ENCODE results near the gene FHAD1. TPM values are rescaled to one million over a fixed set of nuclear protein-coding genes. Genes with fewer than 3 reads are reported as not detected.

The FHAD1 gene
- total RNA-seq, 2 experiments from 2014 or later, result 0.34 to 0.64 TPM

DNA sequence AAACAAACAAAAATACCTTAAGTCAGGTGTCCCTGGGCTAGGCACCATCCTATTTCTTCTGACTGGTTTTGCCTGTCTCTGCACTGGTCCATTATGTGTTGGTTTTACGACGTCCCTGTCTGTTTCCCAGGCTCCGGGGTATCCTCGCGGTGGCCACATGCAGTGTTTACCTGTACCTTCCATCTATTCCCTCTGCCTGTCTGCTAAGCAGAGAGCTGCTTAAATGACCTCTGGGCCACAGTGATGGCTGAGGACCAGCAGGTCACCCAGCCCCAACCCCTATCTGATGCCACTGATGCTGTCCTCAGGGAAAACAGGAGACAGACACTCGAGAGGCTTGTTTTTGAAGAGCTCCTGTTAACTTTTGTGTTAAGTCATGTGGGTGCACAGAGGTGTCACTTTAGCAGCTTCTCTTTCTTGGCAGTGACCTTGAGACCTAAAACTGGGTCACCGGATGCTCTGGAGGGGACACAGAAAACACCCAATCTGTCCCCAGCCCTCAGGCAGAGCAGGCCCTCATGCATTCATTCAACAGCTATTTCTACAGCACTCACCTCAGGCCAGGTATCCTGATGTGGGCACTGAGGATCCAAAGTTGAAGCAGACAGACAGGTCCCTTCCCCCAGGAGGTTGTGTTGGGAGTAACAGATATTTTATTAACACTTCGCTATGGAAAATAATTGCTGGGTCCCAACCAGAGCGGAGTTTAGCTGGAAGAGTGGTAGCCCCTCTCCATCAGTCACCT is 158.3 kb downstream of the FHAD1 start:
- DNase-seq, result no peak
- POLR2A ChIA-PET, result no interaction called here
- H3K36me3 Mint-ChIP-seq, result peaks cover under 1% of the 10 kb centered on the region
- peaks cover 3% of the 10 kb centered on the region for H3K4me1 Mint-ChIP-seq
- H3K9me3 Mint-ChIP-seq, result no peaks in the 10 kb centered on the region
- H3K27ac Mint-ChIP-seq, result no peak overlapping the region
- ATAC-seq (ENCODE audit: low read depth), result no peak
- H3K27me3 Mint-ChIP-seq, result peaks cover 33% of the 10 kb centered on the region
- no peak overlapping the region for H3K4me3 Mint-ChIP-seq

DNA sequence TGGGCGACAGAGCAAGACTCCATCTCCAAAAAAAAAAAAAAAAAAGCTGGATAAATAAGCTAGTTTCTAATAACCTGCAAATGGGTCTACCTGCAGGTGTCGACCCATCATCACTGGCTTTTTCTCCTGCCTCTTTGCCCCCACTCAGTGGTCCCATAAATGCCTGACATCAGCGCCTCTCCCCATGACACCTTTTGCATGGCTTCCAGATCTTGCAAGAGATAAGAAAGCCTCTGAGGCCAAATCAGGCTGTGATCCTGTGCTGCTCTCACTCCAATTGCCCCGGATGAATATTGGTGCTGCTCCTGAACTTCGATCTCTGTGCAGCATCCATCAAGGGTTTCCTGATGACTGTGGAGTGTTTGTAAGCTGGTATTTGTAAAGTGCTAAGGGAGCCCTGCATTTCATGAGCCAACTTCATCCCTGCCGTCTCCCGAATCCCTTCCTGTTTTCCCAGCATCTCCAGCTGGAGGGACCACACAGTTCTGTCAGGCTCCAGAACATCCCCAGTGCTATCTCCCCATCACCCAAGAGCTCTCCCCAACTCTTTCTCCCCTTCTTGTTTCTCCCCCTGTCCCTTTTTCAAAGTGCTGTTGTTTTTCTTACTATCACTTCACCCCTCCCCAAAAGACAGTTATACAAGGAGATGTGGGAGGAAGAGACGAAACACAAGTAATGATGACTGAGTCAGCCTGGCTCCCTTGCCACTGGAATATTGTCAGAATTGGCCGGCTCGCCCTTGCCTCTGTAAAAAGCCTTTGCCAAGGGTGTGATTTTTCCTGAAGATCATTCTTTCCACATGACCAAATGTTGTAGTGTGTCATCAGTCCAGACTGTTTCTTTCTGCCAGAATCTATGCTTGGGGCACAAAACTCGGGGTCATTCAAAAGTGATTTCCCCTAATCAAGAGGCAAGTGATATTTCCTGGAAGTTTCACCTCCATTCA is 159.9 kb downstream of the FHAD1 start:
- Mint-ChIP-seq H3K27me3 (peaks cover 33% of the 10 kb centered on the region), H3K4me1 (peaks cover 11% of the 10 kb centered on the region), H3K36me3 (peaks cover 4% of the 10 kb centered on the region), H3K9me3 (no peaks in the 10 kb centered on the region), H3K27ac (no peak overlapping the region), H3K4me3 (no peak overlapping the region)
- POLR2A ChIA-PET, result no interaction called here
- no peak for DNase-seq
- ATAC-seq (ENCODE audit: low read depth), result no peak

DNA sequence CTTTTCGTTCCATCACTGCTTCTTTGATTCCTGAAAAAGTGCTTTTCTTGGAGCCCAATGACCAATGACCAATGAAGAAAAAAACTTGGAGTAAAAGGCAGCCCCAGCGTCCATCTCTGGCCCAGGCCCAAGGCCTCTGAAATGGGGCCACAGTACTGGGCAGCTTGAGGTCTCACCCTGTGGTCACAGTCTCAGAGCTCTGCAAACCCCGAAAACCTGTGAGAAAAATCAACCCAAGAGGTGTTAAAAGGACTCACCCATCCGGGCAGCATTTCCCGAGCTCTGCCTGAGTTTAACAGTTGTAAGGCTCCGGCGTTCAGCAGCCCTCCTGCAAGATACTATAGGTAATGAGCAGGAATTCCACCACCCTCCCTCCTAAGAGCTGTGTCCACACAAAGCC is 160.6 kb downstream of the FHAD1 start:
- H3K4me1 Mint-ChIP-seq, result peaks cover 12% of the 10 kb centered on the region
- no peak overlapping the region for H3K4me3 Mint-ChIP-seq
- ATAC-seq (ENCODE audit: low read depth), result no peak
- no peaks in the 10 kb centered on the region for H3K9me3 Mint-ChIP-seq
- POLR2A ChIA-PET, result no interaction called here
- peaks cover 4% of the 10 kb centered on the region for H3K36me3 Mint-ChIP-seq
- DNase-seq, result no peak
- no peak overlapping the region for H3K27ac Mint-ChIP-seq
- peaks cover 33% of the 10 kb centered on the region for H3K27me3 Mint-ChIP-seq

DNA sequence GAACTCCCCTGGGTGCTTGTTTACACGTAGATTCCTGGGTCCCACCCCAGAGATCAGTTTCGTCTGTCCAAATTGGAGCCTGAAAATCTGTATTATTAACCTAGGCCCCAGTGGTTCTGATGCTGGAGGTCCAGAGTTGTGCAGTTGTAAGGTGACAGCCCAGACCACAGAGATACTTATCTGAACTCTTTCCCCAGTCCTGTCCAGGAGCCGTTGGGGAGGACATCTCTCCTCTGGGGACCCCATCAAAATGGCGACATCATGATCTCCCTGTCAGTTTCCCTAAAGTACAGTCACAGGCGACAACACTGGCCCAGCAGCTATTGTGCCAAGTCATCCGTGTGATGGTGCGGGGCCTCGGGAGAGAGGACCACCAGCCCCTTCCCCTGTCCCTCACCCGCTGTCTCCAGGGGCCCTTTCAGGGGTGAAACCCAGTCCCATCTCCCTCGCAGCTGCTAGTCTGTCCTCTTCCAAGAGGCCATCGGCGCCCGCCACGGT is 161.9 kb downstream of the FHAD1 start:
- H3K27me3 Mint-ChIP-seq, result peaks cover 28% of the 10 kb centered on the region
- DNase-seq (no peak), ATAC-seq (ENCODE audit: low read depth) (no peak)
- peaks cover 15% of the 10 kb centered on the region for H3K4me1 Mint-ChIP-seq
- H3K27ac Mint-ChIP-seq, result peak overlapping the region; percentile 56
- no peaks in the 10 kb centered on the region for H3K9me3 Mint-ChIP-seq
- POLR2A ChIA-PET, result interaction anchor here (1.6 to 1.7 kb wide), 2 partner anchors 62 to 66 kb away, joined by 6 read pairs; no protein-coding TSS in a partner anchor
- peaks cover 10% of the 10 kb centered on the region for H3K36me3 Mint-ChIP-seq
- H3K4me3 Mint-ChIP-seq, result peak overlapping the region; percentile 95

GRCh38 chr1:15409388-15410222 is 162.6 kb downstream of the FHAD1 start, which contains the start of gene EFHD2:
Gene EFHD2, plus strand, starts transcription at chr1:15409888. Its CDS starts 84 bp downstream, at chr1:15409972.
- Mint-ChIP-seq H3K4me1 (peaks cover 16% of the 10 kb centered on the region), H3K36me3 (peaks cover 15% of the 10 kb centered on the region), H3K9me3 (no peaks in the 10 kb centered on the region), H3K27ac (peak within 1 kb of the TSS; percentile 85), H3K27me3 (peaks cover 28% of the 10 kb centered on the region), H3K4me3 (peak within 1 kb of the TSS; percentile 95)
- DNase-seq (peak; percentile 89), ATAC-seq (ENCODE audit: low read depth) (peak; percentile 91)
- POLR2A ChIA-PET, result interaction anchor here (0.9 to 1.7 kb wide), 3 partner anchors 12 to 67 kb away, joined by 3 to 6 read pairs (median 6); no protein-coding TSS in a partner anchor

DNA sequence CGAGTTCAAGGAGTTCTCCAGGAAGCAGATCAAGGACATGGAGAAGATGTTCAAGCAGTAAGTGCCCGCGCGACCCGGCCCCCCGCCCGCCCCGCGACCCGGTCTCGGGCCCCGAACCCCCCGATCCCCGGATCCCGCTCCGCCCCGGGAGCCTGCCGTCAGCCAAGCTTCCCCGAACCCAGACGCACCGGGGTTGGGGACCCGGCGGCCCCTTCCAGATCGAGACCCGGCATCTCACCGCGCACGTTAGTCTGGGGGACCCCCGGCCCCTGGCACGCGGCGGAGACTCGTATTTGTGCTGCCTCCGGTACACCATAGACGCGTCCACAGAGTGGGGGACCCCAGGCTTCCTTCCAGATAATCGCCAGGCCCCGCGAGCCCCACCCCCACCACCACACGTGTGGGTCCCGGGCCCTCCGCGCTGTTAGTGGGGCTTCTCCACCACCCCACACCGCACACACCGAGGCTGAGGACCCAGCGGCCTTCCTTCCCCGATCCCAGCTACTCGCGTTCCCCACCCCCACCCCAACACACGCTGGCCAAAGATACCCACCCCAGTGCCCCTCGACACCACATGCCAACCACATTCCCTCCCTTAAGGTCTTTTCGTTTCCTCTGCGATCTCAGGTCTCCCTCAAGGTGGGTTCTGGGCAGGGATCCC is 163.3 kb downstream of the FHAD1 start:
- H3K9me3 Mint-ChIP-seq, result no peaks in the 10 kb centered on the region
- DNase-seq (no peak), ATAC-seq (ENCODE audit: low read depth) (peak; percentile 1)
- H3K27ac Mint-ChIP-seq, result peak overlapping the region; percentile 85
- peak overlapping the region; percentile 95 for H3K4me3 Mint-ChIP-seq
- POLR2A ChIA-PET, result interaction anchor here (0.9 to 2.1 kb wide), 4 partner anchors 10 to 68 kb away, joined by 3 to 6 read pairs (median 6); no protein-coding TSS in a partner anchor
- peaks cover 22% of the 10 kb centered on the region for H3K36me3 Mint-ChIP-seq
- H3K27me3 Mint-ChIP-seq, result peaks cover 26% of the 10 kb centered on the region
- H3K4me1 Mint-ChIP-seq, result peaks cover 23% of the 10 kb centered on the region

DNA sequence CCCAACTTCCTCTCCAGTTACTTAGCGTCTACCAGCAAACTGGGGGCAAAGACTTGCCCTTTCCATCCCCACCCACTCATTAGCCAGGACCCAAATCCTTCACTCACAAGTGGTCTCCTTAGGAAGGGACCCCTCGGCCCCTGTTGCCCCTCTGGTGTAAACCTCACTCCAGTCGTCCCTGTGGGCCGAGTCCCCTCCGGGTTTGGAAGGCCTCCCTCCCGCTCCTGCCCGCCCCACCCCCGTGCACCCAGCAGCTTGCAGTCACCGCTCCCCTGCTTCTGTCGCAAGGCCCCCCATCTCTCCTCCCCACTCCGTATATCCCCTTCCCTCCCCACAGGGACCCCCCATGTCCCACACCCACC is 163.8 kb downstream of the FHAD1 start:
- POLR2A ChIA-PET, result interaction anchor here (2.1 kb wide), 1 partner anchor 9 kb away, joined by 5 read pairs; no protein-coding TSS in a partner anchor
- ATAC-seq (ENCODE audit: low read depth), result no peak

GRCh38 chr1:15411593-15412137 is 164.6 kb downstream of the FHAD1 start:
- Mint-ChIP-seq H3K27me3 (peaks cover 24% of the 10 kb centered on the region), H3K9me3 (no peaks in the 10 kb centered on the region), H3K36me3 (peaks cover 23% of the 10 kb centered on the region), H3K4me1 (peaks cover 34% of the 10 kb centered on the region), H3K27ac (peak overlapping the region; percentile 69), H3K4me3 (peak overlapping the region; percentile 95)
- POLR2A ChIA-PET, result interaction anchor here (0.8 to 2.1 kb wide), 3 partner anchors 8 to 65 kb away, joined by 3 to 5 read pairs (median 3); no protein-coding TSS in a partner anchor
- peak; percentile 52 for DNase-seq
- peak; percentile 25 for ATAC-seq (ENCODE audit: low read depth)

More for the DNA sequence above, 163.8 kb downstream of the FHAD1 start:
- no peak for DNase-seq
- peak overlapping the region; percentile 95 for H3K4me3 Mint-ChIP-seq
- peaks cover 23% of the 10 kb centered on the region for H3K36me3 Mint-ChIP-seq
- peaks cover 27% of the 10 kb centered on the region for H3K4me1 Mint-ChIP-seq
- peak overlapping the region; percentile 85 for H3K27ac Mint-ChIP-seq
- H3K9me3 Mint-ChIP-seq, result no peaks in the 10 kb centered on the region
- H3K27me3 Mint-ChIP-seq, result peaks cover 26% of the 10 kb centered on the region

DNA sequence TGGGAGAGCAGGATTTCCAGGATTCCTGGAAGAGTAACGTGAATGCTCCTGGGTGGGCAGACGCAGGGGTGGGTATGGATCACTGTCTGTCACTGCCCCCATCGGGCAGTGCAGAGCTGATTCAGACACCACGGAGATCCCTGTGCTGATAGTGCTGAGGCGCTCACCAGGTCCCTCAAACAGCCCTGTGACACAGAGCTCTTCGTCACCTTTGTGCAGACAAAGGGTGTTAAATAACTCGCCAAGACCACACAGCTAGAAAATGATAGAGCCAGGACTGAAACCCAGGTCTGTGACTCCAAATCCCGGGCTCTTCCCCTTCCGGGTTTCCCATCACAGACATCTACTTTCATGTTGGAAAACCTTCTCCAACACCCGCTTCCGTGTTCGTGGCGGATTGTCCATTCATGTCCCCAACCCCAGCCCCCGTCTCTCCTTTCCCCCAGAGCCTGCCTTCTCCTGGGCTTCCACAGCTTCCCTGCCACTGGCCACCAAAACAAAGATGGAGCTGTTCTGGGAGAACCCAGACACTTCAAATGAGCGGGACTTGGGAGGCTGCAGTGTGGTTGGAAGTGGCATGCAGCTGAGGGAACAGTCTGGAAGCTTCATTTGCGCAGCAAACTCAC is 165.3 kb downstream of the FHAD1 start:
- Mint-ChIP-seq H3K36me3 (peaks cover 23% of the 10 kb centered on the region), H3K27ac (no peak overlapping the region), H3K4me3 (peak overlapping the region; percentile 95), H3K27me3 (peaks cover 18% of the 10 kb centered on the region), H3K4me1 (peaks cover 40% of the 10 kb centered on the region), H3K9me3 (no peaks in the 10 kb centered on the region)
- DNase-seq (no peak), ATAC-seq (ENCODE audit: low read depth) (no peak)
- POLR2A ChIA-PET, result interaction anchor here (0.8 to 2.1 kb wide), 3 partner anchors 8 to 65 kb away, joined by 3 to 5 read pairs (median 3); no protein-coding TSS in a partner anchor

GRCh38 chr1:15412843-15413242 is 165.8 kb downstream of the FHAD1 start:
- H3K4me3 Mint-ChIP-seq, result no peak overlapping the region
- H3K4me1 Mint-ChIP-seq, result peaks cover 45% of the 10 kb centered on the region
- peaks cover 13% of the 10 kb centered on the region for H3K27me3 Mint-ChIP-seq
- H3K27ac Mint-ChIP-seq, result no peak overlapping the region
- H3K9me3 Mint-ChIP-seq, result no peaks in the 10 kb centered on the region
- POLR2A ChIA-PET, result interaction anchor here (1.5 kb wide), 1 partner anchor 27 kb away, joined by 3 read pairs; no protein-coding TSS in a partner anchor
- no peak for ATAC-seq (ENCODE audit: low read depth)
- DNase-seq, result no peak
- H3K36me3 Mint-ChIP-seq, result peaks cover 23% of the 10 kb centered on the region

GRCh38 chr1:15413563-15414444 is 166.8 kb downstream of the FHAD1 start:
- peaks cover 5% of the 10 kb centered on the region for H3K27me3 Mint-ChIP-seq
- peaks cover 23% of the 10 kb centered on the region for H3K36me3 Mint-ChIP-seq
- DNase-seq, result no peak
- no peak overlapping the region for H3K4me3 Mint-ChIP-seq
- POLR2A ChIA-PET, result no interaction called here
- ATAC-seq (ENCODE audit: low read depth), result no peak
- peaks cover 45% of the 10 kb centered on the region for H3K4me1 Mint-ChIP-seq
- H3K9me3 Mint-ChIP-seq, result no peaks in the 10 kb centered on the region
- H3K27ac Mint-ChIP-seq, result no peak overlapping the region

Data from activated naive CD8-positive, alpha-beta T cell treated with anti-CD3 and anti-CD28 coated beads, Interleukin-2, amount 10 ng/mL, durations not matched to agents 7 days and 5 days (primary cell).